ENCODE measurements around the gene ALOX12.
"Not testable (repeated sequence)": the region's sequence is repeated elsewhere in the genome, so short reads cannot be mapped to it uniquely, and the experiment has no call there.

Gene ALOX12

GRCh38 chr17:7043497-7044198 is 47.8 kb downstream of the ALOX12 start, which contains the start of gene SLC16A11:
Gene SLC16A11, minus strand, starts transcription at chr17:7044092. Its CDS starts 579 bp downstream, at chr17:7043513.
- DNase-seq (ENCODE audit: extremely low read depth in 1 of 2, low read depth in 1 of 2) = no peak

- no peak for DNase-seq (ENCODE audit: extremely low read depth in 1 of 2, low read depth in 1 of 2)
Observed at GRCh38 chr17:7045492-7046126, 49.8 kb downstream of the ALOX12 start.

- no peak for DNase-seq (ENCODE audit: extremely low read depth in 1 of 2, low read depth in 1 of 2)
Observed at GRCh38 chr17:7046127-7046724, 50.4 kb downstream of the ALOX12 start.

DNA sequence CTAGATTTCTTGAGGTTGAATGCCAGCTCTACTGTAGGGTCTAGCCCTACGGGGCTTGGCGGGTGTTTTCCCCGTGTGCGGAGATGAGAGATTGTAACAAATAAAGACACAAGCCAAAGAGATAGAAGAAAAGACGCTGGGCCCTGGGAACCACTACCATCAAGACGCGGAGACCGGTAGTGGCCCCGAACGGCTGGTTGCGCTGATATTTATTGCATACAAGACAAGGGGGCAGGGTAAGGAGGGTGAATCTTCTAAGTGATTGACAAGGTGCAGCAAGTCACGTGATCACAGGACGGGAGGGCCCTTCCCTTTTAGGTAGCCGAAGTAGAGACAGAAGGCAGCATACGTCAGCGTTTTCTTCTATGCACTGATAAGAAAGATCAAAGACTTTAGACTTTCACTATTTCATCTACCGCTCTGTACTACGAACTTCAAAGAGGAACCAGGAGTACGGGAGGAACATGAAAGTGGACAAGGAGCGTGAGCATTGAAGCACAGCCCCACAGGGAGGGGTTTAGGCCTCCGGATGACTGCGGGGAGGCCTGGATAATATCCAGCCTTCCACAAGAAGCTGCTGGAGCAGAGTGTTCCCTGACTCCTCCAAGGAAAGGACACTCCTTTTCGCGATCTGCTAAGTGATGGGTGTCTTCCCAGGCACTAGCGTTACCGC is 51.0 kb downstream of the ALOX12 start:
- peak in 1 of 2 donors; percentile 49 for DNase-seq (ENCODE audit: extremely low read depth in 1 of 2, low read depth in 1 of 2)

DNA sequence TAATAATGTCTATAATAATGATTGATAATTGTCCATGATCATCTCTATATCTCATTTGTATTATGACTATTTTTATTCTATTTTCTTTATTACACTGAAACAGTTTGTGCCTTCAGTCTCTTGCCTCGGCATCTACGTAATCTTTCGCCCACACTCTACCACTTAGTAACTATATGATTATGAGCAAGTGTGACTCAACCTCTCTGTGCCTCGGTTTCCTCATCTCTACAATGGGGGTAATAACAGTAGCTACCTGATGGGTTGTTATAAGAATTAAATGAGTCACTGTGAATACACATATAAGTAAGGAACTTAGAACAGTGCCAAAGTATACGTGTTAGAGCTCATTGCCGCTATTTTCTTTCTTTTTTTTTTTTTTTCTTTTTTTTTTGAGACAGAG is 51.7 kb downstream of the ALOX12 start:
- no peak for DNase-seq (ENCODE audit: extremely low read depth in 1 of 2, low read depth in 1 of 2)

DNA sequence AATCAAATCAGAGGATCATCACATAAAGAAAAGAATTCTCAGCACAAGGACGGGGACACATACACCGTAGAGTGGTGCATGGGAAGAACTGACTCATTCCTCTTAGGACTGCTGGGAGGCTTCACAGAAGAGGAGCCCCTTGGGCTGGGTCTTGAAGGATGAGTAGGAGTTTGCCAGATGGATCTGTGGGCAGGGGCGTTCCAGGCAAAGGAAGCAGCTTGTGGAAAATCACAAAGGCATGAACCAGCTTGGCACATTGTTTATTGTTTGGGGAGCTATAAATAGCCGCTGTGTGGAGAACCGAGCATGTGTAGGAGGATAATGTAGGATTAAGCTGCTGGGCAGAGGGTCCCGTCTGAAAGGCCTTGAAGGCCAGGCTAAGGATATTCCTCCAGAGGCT is 53.1 kb downstream of the ALOX12 start:
- DNase-seq (ENCODE audit: extremely low read depth in 1 of 2, low read depth in 1 of 2) = no peak

GRCh38 chr17:7050583-7050982 is 54.7 kb downstream of the ALOX12 start:
- DNase-seq (ENCODE audit: extremely low read depth in 1 of 2, low read depth in 1 of 2) = not testable (repeated sequence)

DNA sequence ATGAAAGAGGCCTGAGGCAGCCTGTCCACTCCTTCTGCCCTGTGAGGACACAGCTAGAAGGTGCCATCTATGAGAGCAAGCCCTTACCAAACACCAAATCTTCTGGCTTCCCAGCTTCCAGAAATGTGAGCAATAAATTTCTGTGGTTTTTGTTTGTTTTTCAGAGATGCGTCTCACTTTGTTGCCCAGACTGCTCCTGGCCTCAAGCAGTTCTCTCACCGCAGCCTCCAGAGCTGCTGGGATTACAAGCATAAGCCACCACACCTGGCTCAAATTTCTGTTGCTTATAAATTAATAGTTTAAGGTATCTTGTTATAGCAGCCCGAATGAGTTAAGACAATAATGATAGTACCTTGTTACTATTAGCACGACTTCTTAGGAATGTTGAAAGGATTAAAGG is 60.5 kb downstream of the ALOX12 start:
- no peak for DNase-seq (ENCODE audit: extremely low read depth in 1 of 2, low read depth in 1 of 2)

DNA sequence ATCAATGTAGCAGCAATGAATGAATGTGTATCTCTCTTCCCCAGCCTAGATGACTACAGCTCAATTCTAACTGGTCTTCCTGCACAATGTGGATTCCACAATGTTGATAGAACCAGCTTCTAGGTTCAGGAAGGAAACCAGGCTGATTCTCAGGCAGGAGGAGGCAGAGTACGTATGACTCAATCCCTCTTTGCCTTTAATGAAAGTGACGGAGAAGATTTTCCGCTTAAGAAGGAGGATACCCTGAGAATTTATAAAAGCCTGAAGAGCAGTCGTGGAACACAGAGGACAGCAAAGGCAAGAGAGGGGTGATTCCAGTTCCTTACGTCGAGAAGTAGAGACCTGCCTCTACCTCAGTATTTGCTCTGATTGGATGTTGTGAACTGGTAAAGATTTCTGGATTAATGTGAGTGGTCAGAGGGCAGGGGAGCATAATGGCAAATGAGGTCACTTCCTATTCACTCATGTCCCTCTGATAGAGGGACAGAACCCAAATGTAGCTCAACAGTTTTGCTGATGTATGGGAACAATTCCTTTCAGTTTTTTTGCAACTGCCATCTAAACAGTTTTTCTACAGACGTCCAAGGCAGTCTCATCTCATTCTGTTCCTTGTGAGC is 63.1 kb downstream of the ALOX12 start:
- DNase-seq (ENCODE audit: extremely low read depth in 1 of 2, low read depth in 1 of 2) = no peak
